Stimulated activated CD4-positive, alpha-beta T cell treated with anti-CD3 and anti-CD28 coated beads, Interleukin-1b, Interleukin-23, amount 100 ng/mL, for 4 hours (primary cell): ENCODE measurements around the gene MAPK4.

Experiments
- DNase-seq, 2 donors: peaks; one replicate each; pipeline ENCODE4 v3.0.0-alpha.2; 2020; ENCODE audit warnings: low read depth in 2 of 2

MAPK4 gene

DNA sequence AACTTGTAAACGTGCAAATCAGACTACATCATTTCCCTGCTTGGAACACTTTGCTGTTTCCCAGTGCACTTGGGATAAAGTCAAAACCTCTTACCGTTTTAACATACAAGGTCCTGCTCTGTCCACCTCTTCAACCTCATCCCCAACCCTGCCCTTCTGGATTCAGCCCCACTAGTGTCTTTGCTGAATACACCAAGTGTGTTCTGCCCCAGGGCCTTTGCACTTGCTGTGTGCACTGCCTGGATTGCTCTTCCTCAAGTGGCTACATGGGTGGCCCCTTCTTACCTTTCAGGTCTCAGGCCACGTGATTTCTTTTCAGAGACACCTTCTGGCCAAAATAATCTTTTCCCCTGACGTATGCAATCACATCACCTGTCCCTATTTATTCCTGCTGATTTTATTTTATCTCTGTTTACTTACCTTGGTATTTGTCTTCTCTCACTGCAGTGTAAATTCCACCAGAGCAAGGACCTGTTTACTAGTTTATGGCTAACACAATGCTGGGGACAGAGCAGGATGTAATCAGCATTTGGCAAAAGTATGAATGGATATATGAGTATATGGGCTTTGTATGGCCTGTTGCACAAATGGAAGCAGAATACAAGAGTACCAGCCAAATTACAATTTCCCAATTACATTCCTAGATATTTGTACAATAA is 63.9 kb downstream of the MAPK4 start:
- no peak for DNase-seq

DNA sequence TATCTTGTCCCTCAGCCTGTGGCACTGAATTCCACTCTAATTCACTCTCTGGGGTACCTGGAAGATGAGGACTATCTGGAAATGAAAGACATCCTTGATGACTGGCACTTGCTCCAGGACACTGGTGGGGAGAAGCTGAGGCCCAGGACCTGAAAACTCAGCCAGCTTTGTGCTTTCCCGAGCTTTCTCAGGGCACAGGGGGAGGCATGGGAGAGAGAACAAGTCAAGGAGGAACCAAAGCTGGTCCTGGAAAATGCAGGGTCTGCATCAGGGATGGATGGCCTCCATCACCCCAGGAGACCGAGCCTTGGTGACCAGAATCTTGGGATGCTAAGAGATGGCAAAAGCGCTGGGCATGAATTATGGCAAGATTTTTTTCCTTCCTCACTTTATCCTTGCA is 65.1 kb downstream of the MAPK4 start:
- DNase-seq, result no peak

DNA sequence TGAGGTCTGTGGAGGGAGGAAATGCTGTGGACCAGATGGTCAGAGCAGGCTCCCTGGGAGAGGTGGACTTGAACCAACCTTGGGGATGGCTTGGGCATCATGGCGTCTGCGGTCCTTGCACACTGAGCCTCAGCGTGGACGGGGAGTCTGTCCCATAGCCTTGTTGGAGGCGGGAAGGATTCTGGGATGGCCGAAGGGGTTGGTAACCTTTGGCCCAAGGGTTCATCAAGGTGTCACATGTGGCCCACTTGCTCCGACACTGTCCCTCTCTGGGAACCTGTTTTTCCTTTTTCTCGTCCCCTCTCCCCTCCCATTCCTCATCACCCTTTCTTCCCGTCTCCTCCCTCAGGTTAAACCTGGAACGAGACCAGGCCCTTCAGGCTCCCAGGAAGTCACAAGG is 66.4 kb downstream of the MAPK4 start:
- no peak for DNase-seq

DNA sequence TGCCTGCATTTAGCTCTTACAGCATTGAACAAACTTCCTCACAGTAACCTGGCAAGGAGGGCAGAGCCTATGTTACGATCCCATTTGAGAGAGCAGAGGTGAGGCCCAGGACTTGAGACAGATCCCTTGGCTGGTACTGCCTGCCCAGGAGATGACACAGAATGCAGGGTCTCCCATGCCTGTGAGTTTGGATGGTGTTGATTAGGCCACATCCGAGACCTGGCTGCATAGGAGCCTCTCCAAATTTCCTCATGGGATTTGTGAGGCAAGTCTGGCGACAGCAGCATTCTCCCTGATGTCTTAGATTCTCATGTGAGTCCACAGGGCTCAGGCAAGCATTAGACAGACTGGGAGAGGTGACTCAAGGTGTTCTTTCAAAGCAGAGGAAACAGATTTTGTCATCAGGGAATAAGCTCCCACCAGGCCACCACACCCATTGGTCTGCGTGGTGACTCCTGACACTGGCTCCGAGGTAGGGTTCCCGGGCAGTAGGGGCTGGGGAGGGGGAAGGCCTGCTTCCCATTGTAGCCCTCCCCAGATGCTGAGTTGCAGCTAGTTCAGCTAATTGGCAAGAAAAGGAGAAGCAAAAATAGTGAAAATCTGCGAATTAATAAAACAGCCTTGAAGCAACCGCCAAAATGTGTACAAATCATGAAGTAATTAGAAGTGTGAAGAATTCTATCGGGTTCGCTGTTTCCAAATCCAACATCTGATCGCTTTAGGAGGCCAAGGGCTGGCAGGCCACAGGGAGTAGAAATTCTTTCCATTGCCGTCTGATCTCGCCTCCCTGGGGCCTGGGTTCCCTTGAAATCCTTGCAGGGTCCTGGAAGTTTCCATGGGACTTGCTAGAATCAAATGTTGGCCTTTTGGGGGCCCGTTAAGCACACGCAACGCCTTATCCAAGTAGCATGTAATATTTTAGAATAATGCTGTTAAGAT is 68.0 kb downstream of the MAPK4 start:
- DNase-seq, result no peak

DNA sequence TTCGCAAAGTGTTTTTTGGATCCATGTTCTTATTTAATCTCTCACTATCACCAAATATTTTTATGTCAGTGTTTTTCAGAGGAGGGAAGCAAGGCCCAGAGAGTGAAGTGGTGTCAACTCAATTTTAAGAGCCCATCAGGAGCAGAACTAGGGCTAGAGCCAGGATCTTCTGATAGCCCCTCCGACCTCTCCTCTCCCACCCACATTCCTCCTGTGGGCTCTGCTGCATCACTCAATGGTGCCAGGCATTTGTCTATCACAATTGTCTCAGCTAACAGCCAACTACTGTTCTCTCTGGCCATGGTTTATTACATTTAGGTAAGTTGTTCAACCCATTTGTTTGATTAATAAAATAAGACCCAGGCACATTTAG is 68.6 kb downstream of the MAPK4 start:
- DNase-seq, result no peak

DNA sequence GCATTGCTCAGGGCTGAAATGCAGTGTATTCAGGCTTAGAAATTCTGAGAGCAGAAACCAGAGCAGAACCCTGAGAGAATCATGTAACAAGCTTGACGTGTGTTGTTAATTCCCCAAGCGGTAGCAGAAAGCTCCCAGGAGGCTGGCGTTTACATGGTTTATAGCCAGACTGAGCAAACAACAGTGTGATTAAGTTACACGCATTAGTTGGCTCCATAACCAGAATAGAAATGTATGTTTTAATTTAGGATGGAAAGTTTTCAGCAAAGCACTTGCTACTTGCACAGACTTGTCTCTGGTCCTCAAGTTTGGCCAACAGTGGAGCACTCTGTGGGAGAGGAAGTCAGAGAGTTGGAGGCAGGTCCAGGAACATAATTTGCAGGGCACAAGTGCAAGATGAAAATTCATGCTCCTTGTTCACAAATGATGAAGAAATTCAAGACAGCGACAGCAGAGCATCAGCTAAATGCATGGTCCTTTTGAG is 69.3 kb downstream of the MAPK4 start:
- DNase-seq, result no peak

DNA sequence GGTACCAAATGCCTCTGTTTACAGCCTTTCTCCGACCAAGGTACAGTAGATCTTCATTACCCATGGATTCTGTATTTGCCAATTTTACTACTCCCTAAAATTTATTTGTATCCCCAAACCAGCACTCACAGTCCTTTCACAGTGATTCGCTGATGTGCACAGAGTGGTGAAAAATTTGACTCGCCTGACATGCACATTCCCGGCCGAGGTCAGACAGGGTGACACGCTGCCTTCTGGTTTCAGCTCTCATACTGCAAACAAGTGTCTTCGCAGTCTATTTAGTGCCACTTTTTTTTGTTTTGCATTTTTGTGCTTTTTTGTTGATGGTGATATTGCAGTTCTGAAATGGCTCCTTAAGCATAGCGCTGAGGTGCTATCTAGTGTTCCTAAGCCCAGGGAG is 71.0 kb downstream of the MAPK4 start:
- no peak for DNase-seq

DNA sequence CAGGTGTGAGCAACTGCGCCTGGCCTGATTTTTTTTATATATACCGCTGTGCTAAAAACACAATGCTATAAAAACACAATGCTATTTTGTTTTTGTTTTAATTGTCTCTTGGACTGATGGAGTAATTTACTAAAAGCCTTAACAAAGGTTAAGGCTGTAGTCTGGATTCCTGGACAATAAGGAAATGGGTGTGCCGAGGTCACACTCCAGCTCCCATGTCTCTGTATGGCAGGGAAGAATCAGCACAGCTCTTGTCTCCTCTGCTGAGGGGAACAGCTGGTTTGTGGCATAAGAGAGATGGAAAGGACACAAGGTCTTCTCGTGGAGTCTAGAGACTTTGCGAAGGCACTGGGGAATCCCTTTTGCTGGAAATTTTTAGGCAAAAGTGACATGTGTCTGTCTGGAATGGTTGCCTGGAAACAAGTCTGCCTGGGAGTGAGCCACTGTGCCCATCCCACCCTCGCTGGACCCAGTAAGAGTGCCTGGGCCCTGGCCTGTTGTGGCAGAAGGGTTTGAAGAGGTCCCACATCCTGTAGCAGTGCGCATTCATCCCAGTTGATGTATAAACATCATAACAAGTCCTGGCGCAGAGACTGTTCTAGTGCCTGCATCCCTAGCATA is 73.1 kb downstream of the MAPK4 start:
- no peak for DNase-seq

DNA sequence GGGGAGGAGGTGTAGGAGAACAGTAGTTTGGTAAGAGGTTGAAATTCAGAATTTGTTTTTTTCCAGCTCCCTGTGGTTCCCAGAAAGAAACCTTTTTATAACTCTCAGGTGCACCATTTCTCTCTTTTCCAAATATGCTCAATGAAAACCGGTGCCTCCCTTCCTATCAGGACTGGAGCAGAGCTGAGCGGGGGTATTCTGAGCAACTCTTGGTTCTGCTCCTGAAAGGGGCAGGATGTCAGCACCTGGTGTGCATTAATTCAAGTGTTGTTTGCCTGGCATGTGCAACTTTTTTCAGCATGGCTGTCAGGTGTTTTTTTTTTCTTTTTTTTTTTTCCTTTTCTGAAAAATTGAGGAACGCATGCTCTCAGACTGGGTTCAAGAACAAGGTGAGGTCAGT is 74.1 kb downstream of the MAPK4 start:
- DNase-seq, result no peak

DNA sequence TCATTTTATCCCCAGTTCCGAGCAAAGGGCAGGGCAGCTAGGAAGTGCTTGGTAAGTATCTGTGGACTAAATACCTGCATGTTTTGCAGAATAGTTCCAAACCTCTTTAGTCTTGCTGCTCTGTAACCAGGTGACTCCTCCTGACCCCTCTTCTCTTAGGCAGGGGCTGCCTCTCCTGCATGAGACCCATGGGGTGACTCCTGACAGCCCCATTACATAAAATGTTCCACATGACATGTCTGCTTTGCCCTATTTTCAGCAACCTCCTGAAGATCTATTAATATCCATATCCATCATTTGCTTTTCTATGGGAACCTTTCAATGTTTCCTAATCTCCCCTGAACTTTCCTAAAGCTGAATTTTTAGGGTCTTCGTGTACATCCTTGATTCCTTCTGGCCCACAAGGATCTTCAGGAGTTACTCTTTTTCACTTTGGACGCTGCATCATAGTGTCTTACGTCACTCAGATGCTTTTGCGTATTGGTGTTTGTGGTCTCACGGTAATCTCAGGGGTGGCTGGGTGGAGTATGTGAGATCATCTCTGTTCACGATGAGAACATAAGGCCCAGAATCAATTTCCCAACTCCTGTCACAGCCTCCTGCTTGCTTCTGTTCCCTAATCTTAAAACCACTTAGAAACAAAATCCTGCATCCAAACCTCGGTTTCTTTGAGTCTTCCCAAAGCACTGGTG is 76.6 kb downstream of the MAPK4 start:
- DNase-seq, result no peak

DNA sequence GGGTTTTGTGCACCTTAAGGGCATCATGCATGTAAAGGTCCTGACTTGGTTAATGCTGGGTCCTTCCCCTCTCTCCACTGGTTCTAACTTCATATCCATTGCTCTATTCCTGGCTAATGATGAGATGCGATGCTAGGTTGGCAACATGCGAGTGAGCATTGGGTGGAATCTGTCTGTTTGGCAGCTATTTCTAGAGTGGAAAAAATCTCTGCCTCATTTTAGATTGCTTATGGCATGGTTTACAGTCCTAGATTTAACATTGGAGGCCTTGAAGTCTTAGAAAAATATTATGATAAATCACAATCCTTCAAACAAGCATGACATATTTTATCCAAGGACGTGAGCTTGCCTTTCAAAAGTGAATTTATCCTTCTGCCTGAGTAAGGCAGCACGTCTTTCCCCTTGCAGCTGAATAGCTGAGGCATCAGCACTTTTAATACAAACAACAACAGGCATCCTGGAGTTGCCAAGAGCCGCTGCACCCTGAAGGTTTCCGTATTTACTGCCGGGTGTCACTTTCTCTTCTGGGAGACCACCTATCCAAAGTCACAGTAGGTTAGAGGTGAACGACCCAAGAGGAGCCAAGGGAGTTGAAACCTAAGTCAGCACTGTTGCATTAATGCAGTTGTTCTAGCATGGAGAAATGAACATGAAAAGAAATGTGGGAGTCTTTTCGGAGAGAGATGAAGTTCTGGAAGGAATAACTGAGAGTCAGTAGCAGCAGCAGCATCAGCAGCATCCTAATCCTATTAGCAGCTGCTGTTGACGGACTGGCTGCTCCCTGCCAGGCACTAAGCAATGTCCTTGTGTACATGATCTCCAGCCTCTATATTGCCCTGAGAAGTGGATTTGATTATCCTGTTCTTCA is 78.4 kb downstream of the MAPK4 start:
- DNase-seq, result no peak

DNA sequence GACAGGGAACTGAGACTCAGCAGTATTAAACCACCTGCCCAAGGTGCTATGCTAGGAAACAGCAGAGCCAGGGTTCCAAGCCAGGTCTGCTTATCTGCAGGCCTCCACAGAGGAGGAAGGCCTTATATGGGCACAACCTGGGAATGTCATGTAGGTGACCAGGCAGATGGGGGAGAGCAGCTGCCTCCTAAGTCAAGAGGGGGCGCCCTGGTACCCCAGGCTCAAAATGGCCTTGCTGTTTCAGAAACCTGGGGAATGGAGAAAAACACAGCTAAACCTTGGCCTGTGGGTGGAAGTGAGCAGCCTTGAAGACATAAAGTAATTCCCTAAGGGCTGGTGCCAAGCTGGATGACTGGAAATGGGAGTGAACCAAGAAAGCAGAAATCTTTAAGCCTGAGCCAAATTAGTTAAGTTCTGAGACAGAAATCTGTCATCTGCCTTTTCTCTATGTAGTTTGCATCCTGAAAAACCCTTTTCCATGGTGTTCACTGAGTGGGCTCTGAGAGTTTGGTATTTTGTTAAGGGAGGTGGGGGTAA is 79.1 kb downstream of the MAPK4 start:
- DNase-seq, result no peak

DNA sequence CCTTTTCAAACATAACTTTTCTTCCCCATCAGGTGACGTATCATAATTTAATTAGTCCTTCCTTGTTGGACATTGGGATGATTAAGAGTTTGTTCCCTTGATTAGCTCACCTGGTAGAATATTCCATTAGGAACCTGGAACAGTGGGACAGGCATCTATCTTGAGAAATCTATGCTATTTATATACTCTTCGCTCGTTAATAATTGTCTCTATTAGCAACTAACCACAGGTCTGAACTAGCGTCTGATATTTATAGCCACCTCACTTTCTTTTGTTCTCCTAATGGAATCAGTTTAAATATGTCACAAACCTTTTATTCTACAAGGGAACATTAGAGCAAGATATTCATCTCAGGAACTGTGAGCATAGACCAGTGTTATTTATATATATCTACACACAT is 79.8 kb downstream of the MAPK4 start:
- DNase-seq, result no peak

DNA sequence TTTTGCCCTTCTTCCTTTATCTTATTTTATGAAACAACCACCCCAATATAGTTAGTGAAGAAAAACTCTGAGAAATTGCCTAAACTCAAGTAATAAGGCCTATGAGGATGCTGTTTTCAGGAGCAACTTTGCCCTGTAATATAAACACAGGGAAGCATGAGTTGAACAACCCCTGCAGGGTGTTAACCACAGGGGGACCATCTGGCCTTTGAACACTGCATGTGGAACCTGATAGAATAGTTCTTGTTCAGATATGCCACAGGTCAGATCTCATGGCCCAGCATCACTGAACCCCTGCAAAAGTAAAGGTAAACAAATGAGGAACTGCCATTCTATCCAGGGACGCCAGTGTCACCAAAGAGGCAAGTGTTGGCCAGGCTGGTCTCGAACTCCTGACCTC is 82.6 kb downstream of the MAPK4 start:
- no peak for DNase-seq

DNA sequence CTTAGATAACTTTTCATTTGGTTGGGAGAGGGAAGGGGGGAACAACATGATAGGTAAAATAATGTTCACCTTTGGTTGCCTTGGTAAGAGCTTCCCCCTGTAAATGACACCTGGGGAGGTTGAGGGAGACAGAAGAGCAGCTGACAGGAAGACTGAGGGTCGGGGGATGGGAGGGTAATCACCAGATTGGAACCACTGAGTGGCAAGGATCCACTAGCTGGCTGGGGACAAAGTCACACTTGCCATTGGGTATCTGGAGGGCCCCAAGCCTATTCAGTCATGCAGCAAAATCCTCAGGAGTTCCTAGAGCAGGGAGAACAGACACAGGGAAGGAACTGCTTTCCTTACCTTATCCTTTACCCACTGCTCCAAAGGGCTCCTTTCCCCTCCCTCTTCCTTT is 84.3 kb downstream of the MAPK4 start:
- DNase-seq, result no peak

DNA sequence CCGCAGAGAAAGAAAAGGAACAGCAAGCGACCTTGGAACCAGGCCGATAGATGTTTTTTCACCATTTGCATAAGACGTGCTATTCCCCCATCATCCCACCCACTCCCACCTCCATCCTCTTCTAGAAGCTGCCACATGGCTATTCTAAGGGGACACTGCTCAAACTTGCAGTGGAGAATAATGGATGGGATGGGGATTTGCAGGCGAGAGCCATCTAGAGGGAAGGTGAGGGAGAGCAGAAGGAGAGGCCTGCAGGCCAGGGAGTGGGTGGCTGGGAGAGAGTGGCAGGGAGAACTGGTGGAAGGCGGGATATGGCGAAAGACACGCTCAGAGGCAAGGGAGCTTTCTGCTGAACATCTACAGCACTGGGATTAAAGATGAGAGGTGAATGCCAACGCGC is 84.9 kb downstream of the MAPK4 start:
- no peak for DNase-seq

DNA sequence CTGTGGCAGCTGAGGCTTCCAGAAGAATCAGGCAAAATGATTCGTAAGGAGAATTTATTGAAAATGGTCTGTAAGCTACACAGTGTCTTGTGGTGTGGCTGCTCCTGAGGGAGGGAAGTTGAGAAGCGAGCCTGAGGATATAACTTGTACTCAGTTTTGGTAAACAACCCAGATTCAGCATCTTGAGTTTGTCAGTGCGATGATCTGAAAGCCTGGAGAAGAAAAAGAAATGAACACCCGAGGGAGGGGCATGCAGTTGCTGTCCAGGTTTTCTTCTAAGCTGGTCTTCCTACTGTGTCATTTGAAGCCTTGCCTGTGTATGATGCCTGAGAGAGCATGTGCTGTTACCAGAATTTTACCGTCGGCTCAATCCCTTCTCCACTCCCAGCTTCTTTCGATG is 87.3 kb downstream of the MAPK4 start:
- DNase-seq, result no peak

DNA sequence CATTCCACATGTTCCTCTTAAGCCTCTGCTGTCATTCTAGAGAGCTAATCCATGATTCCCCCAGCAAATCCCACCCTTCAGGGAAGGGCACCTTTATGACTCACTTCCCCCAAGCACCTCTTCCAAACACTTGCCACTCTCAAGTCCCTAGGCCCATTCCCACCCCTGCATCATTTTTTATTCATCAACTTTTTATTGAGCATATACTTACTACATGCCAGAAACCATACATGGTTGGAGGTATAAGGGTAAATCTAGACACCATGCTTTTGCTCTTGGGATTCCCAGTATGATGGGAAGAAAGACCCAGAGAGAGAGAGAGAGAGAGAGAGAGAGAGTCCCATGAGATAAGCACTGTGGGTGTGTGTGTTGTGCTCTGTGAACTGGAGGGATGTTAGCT is 87.9 kb downstream of the MAPK4 start:
- no peak for DNase-seq

DNA sequence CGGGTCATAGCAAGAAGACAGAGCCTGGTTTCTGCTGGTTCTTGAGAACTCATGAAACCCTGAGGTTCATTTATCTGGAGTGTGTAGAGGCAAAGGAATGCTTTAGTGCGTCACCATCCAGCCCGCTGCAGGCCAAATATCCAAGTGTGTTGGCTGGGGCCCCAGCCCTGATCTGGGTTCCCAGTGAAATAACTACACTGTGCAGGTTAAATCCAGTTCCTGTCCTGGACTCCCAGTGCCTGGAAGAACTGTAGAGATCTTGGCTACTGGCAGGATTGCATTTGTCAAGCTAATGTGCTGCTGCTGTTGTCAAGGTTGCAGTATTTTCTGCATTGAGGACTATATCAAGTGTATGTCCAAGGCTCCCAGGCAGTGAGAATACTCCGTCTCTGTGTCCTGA is 89.9 kb downstream of the MAPK4 start:
- DNase-seq, result no peak

DNA sequence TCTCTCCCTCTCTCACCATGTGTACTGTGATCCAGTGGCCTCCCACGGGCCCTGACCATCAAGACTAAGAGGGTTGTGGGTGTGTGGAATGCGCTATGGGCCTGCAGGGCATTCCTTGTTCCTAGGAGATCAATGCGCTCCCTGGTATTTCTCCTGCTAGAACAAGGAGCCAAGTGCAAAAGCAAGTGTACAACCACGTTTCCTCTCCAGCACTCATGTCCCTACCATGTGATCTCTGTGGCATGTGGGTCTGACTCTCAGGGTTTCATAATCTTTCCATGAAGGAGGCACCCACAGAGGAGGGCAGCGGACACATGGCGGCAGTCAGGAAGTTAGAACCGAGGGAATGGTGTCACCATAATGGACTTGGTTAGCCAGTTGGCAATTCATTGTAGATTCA is 91.4 kb downstream of the MAPK4 start:
- no peak for DNase-seq
